A549 (cell line): Measurements from ENCODE around the gene PLCB2.

Experiments used
- CHD4 ChIP-seq: fragments of 200-600 bp; sonication (generic); IDR thresholded peaks from 2 replicates; pipeline ENCODE4 v1.6.1; 2016; ENCODE audit warnings: antibody characterized with exemption, mild to moderate bottlenecking, borderline replicate concordance
- MAZ ChIP-seq: fragments of 150-350 bp; IDR thresholded peaks from 2 replicates; pipeline ENCODE4 v1.6.1; 2014; ENCODE audit warnings: antibody characterized with exemption, low read depth, low read length, borderline replicate concordance
- POLR2A ChIP-seq: IDR thresholded peaks from 2 replicates; pipeline ENCODE4 v1.6.1; 2012; ENCODE audit warnings: mild to moderate bottlenecking, low read length
- RARB ChIP-seq: fragments of 250-450 bp; sonication (Bioruptor Pico); IDR thresholded peaks from 2 replicates; pipeline ENCODE4 v1.8.0; 2021; ENCODE audit warnings: mild to moderate bottlenecking, moderate library complexity
- TF ChIP-seq, protein P1 (sequence below): fragments of >200 bp; sonication (Bioruptor Twin); formaldehyde crosslinking; IDR thresholded peaks from 3 replicates; pipeline ENCODE4 v1.5.1; 2016
- TF ChIP-seq, protein P2 (sequence below): IDR thresholded peaks from 2 replicates; pipeline ENCODE4 v1.6.1; 2012

DNA sequence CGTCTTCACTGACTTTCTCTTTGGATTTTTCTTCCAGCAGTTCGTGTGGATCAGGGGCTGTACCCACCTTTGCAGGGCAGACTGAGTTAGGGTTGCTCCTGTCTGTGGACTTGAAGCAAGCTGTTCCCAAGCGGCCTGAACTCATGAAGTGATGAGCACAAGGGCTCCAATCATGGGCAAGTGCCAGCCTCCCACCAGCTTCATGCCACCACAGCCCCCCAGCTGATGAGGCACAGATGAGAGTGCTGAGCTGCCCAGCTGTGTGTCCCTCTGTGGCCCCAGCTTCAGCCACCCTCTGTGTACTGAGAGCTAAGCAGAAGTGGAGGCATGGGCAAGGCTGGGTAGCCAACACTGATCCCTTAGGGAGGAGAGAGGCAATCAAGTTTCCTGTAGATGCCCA is 3.3 kb upstream of the PLCB2 start:
- TF ChIP-seq POLR2A (no peak), MAZ (no peak), CHD4 (no peak), RARB (CRISPR knock-in tag) (no peak)
- TF ChIP-seq, protein P1, sequence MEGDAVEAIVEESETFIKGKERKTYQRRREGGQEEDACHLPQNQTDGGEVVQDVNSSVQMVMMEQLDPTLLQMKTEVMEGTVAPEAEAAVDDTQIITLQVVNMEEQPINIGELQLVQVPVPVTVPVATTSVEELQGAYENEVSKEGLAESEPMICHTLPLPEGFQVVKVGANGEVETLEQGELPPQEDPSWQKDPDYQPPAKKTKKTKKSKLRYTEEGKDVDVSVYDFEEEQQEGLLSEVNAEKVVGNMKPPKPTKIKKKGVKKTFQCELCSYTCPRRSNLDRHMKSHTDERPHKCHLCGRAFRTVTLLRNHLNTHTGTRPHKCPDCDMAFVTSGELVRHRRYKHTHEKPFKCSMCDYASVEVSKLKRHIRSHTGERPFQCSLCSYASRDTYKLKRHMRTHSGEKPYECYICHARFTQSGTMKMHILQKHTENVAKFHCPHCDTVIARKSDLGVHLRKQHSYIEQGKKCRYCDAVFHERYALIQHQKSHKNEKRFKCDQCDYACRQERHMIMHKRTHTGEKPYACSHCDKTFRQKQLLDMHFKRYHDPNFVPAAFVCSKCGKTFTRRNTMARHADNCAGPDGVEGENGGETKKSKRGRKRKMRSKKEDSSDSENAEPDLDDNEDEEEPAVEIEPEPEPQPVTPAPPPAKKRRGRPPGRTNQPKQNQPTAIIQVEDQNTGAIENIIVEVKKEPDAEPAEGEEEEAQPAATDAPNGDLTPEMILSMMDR = no peak
- TF ChIP-seq, protein P2, sequence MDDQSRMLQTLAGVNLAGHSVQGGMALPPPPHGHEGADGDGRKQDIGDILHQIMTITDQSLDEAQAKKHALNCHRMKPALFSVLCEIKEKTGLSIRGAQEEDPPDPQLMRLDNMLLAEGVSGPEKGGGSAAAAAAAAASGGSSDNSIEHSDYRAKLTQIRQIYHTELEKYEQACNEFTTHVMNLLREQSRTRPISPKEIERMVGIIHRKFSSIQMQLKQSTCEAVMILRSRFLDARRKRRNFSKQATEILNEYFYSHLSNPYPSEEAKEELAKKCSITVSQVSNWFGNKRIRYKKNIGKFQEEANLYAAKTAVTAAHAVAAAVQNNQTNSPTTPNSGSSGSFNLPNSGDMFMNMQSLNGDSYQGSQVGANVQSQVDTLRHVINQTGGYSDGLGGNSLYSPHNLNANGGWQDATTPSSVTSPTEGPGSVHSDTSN = no peak
